H9 (cell line): Measurements from ENCODE around the gene RASGEF1C. TPM values are rescaled to one million over a fixed set of nuclear protein-coding genes. Genes with fewer than 3 reads are reported as not detected.

Experiments used
- DNase-seq: peaks from one replicate; pipeline ENCODE4 v3.0.0-alpha.2; 2017
- H2AFZ ChIP-seq: one replicate; pipeline ENCODE4 v1.6.1; 2013; ENCODE audit warnings: mild to moderate bottlenecking, low read length, control low read depth, moderate library complexity
- H2AK5ac ChIP-seq: 2 replicates; pipeline ENCODE4 v1.6.1; 2013; ENCODE audit warnings: low read length, control low read depth, mixed read lengths; ENCODE audit not compliant: insufficient read length
- H2BK120ac ChIP-seq: one replicate; pipeline ENCODE4 v1.6.1; 2013; ENCODE audit warnings: low read depth, mild to moderate bottlenecking, low read length, control low read depth, inconsistent platforms; ENCODE audit not compliant: poor library complexity, severe bottlenecking
- H2BK12ac ChIP-seq: 2 replicates; pipeline ENCODE4 v1.6.1; 2013; ENCODE audit warnings: low read length, control low read depth, mixed read lengths, low read depth; ENCODE audit not compliant: insufficient read length
- H2BK15ac ChIP-seq: 2 replicates; pipeline ENCODE4 v1.6.1; 2013; ENCODE audit warnings: low read depth, low read length, control low read depth
- H2BK20ac ChIP-seq: one replicate; pipeline ENCODE4 v1.6.1; 2013; ENCODE audit warnings: low read depth, mild to moderate bottlenecking, low read length, control low read depth, inconsistent platforms; ENCODE audit not compliant: poor library complexity, severe bottlenecking
- H2BK5ac ChIP-seq: 2 replicates; pipeline ENCODE4 v1.6.1; 2013; ENCODE audit warnings: low read length, control low read depth, mixed read lengths; ENCODE audit not compliant: insufficient read length
- H3K14ac ChIP-seq: 2 replicates; pipeline ENCODE4 v1.6.1; 2013; ENCODE audit warnings: low read length, control low read depth; ENCODE audit not compliant: insufficient read depth
- H3K18ac ChIP-seq: 2 replicates; pipeline ENCODE4 v1.6.1; 2013; ENCODE audit warnings: low read depth, mild to moderate bottlenecking, mixed read lengths, low read length, control low read depth; ENCODE audit not compliant: insufficient read length
- H3K23ac ChIP-seq: 2 replicates; pipeline ENCODE4 v1.6.1; 2013; ENCODE audit warnings: low read length, control low read depth, mixed read lengths, low read depth; ENCODE audit not compliant: insufficient read length
- H3K23me2 ChIP-seq: 2 replicates; pipeline ENCODE4 v1.6.1; 2013; ENCODE audit warnings: low read depth, mild to moderate bottlenecking, mixed read lengths, low read length, control low read depth; ENCODE audit not compliant: insufficient read length, poor library complexity, severe bottlenecking
- H3K27ac ChIP-seq: 2 replicates; pipeline ENCODE4 v1.5.1; 2013; ENCODE audit warnings: low read length, control low read depth, mixed read lengths, low read depth; ENCODE audit not compliant: insufficient read length
- H3K27me3 ChIP-seq: 2 replicates; pipeline ENCODE4 v1.6.1; 2013; ENCODE audit warnings: low read length, control low read depth, inconsistent platforms; ENCODE audit not compliant: insufficient read depth
- H3K4ac ChIP-seq: 2 replicates; pipeline ENCODE4 v1.6.1; 2013; ENCODE audit warnings: low read depth, mild to moderate bottlenecking, control low read depth, inconsistent platforms, low read length, moderate library complexity
- H3K4me1 ChIP-seq: 2 replicates; pipeline ENCODE4 v1.6.1; 2013; ENCODE audit warnings: low read length, control low read depth, inconsistent platforms; ENCODE audit not compliant: insufficient read depth
- H3K4me2 ChIP-seq: 2 replicates; pipeline ENCODE4 v1.6.1; 2013; ENCODE audit warnings: low read length, control low read depth, mixed read lengths; ENCODE audit not compliant: insufficient read length, insufficient read depth
- H3K56ac ChIP-seq: 2 replicates; pipeline ENCODE4 v1.6.1; 2013; ENCODE audit warnings: low read depth, mild to moderate bottlenecking, mixed read lengths, low read length, control low read depth; ENCODE audit not compliant: insufficient read length
- H3K79me1 ChIP-seq: 2 replicates; pipeline ENCODE4 v1.6.1; 2013; ENCODE audit warnings: low read depth, mild to moderate bottlenecking, moderate library complexity, low read length, control low read depth, inconsistent platforms; ENCODE audit not compliant: insufficient read depth, poor library complexity, severe bottlenecking
- H3K79me2 ChIP-seq: 2 replicates; pipeline ENCODE4 v1.6.1; 2013; ENCODE audit warnings: low read length, control low read depth, inconsistent platforms; ENCODE audit not compliant: insufficient read depth
- H3K9ac ChIP-seq: 2 replicates; pipeline ENCODE4 v1.6.1; 2013; ENCODE audit warnings: low read length, control low read depth, mixed read lengths; ENCODE audit not compliant: insufficient read length; ENCODE audit errors: extremely low read depth
- H3K9me3 ChIP-seq: one replicate; pipeline ENCODE4 v1.6.1; 2013; ENCODE audit warnings: low read depth, low read length, inconsistent platforms; ENCODE audit not compliant: control insufficient read depth
- H3T11ph ChIP-seq: one replicate; pipeline ENCODE4 v1.6.1; 2013; ENCODE audit warnings: mild to moderate bottlenecking, low read length, control low read depth, inconsistent platforms
- H4K20me1 ChIP-seq: one replicate; pipeline ENCODE4 v1.6.1; 2013; ENCODE audit not compliant: control insufficient read depth, insufficient read length, insufficient read depth
- H4K5ac ChIP-seq: 2 replicates; pipeline ENCODE4 v1.6.1; 2013; ENCODE audit warnings: low read depth, mild to moderate bottlenecking, mixed read lengths, low read length, control low read depth; ENCODE audit not compliant: insufficient read length
- H4K8ac ChIP-seq: replicated peaks from 2 replicates; pipeline ENCODE4 v1.6.1; 2013; ENCODE audit warnings: low read length, control low read depth, mixed read lengths, low read depth; ENCODE audit not compliant: insufficient read length
- H4K91ac ChIP-seq: 2 replicates; pipeline ENCODE4 v1.6.1; 2013; ENCODE audit warnings: low read depth, mild to moderate bottlenecking, moderate library complexity, mixed read lengths, low read length, control low read depth; ENCODE audit not compliant: insufficient read length
- H3K27ac Mint-ChIP-seq, 3 experiments: 2 replicates in 2 of 3; 3 replicates in 1 of 3; pipeline ENCODE4 v1.8.0; 2020 to 2021; ENCODE audit warnings: mixed read lengths in 3 of 3, mild to moderate bottlenecking in 1 of 3, moderate library complexity in 1 of 3
- H3K27me3 Mint-ChIP-seq: 2 replicates; pipeline ENCODE4 v1.8.0; 2021; ENCODE audit warnings: low read depth, mild to moderate bottlenecking, moderate library complexity, mixed read lengths
- H3K36me3 Mint-ChIP-seq, 3 experiments: 2 replicates in 2 of 3; 3 replicates in 1 of 3; pipeline ENCODE4 v1.8.0; 2020 to 2021; ENCODE audit warnings: low read depth in 3 of 3, mixed read lengths in 3 of 3; ENCODE audit not compliant: insufficient read depth in 1 of 3
- H3K4me1 Mint-ChIP-seq, 2 experiments: 2 replicates each; pipeline ENCODE4 v1.8.0; 2020; ENCODE audit warnings: mixed read lengths in 2 of 2
- H3K4me3 Mint-ChIP-seq, 2 experiments: 2 replicates in 1 of 2; 3 replicates in 1 of 2; pipeline ENCODE4 v1.8.0; 2020 to 2021; ENCODE audit warnings: mild to moderate bottlenecking in 2 of 2, mixed read lengths in 2 of 2, moderate library complexity in 1 of 2
- H3K9me3 Mint-ChIP-seq, 2 experiments: 2 replicates in 1 of 2; 3 replicates in 1 of 2; pipeline ENCODE4 v1.8.0; 2020; ENCODE audit warnings: mild to moderate bottlenecking in 2 of 2, mixed read lengths in 2 of 2, moderate library complexity in 1 of 2
- CTCF ChIP-seq: fragments of 200-600 bp; sonication (generic); conservative IDR thresholded peaks from 3 replicates; pipeline ENCODE4 v1.8.0; 2021; ENCODE audit warnings: antibody characterized with exemption, mild to moderate bottlenecking
- WGBS: extraction: QIAGEN DNeasy Blood & Tissue Kit; methylation state at CpG from one replicate; pipeline ENCODE4 v1.1.7; 2013; ENCODE audit warnings: missing lambda C conversion rate, low lambda C conversion rate, mixed read lengths; ENCODE audit not compliant: insufficient read length; ENCODE audit errors: extremely low coverage; 5-methylcytosine and 5-hydroxymethylcytosine counted together
- total RNA-seq: library from RNA; stranded (reverse); gene quantifications from 2 replicates; pipeline ENCODE4 v1.2.1, GENCODE V29; 2021

The RASGEF1C gene
- total RNA-seq, 1 experiment from 2014 or later: 0.83 TPM

GRCh38 chr5:180166176-180166575 is 42.8 kb downstream of the RASGEF1C start:
- Histone ChIP-seq H4K20me1 (no peaks in the 10 kb centered on the region), H2BK5ac (no peak overlapping the region), H3K18ac (no peak overlapping the region), H3K9me3 (no peaks in the 10 kb centered on the region), H3T11ph (no peak overlapping the region), H3K56ac (no peak overlapping the region), H2BK120ac (no peak overlapping the region), H3K79me2 (no peaks in the 10 kb centered on the region), H4K5ac (no peak overlapping the region), H3K4me2 (no peak overlapping the region), H3K27ac (no peak overlapping the region), H3K4me1 (no peaks in the 10 kb centered on the region; the same call in 1 of the 2 replicates), H3K4ac (no peak overlapping the region), H3K23me2 (no peaks in the 10 kb centered on the region), H2AK5ac (no peak overlapping the region), H2AFZ (no peak overlapping the region), H3K9ac (no peak overlapping the region), H3K79me1 (no peaks in the 10 kb centered on the region), H3K27me3 (no peaks in the 10 kb centered on the region), H3K23ac (no peak overlapping the region), H3K14ac (no peak overlapping the region), H2BK12ac (no peak overlapping the region), H2BK20ac (no peak overlapping the region), H4K8ac (no peak overlapping the region), H4K91ac (no peak overlapping the region), H2BK15ac (no peak overlapping the region)
- H3K27me3 Mint-ChIP-seq: no peaks in the 10 kb centered on the region
- no peak for DNase-seq
- H3K4me1 Mint-ChIP-seq: peaks cover 11 to 24% of the 10 kb centered on the region in 2 experiments
- no peaks in the 10 kb centered on the region; a peak in 1 of 5 replicates for H3K9me3 Mint-ChIP-seq
- no peak overlapping the region for H3K4me3 Mint-ChIP-seq
- no CpG with 5 or more reads among the region's 2 CpGs for WGBS
- no peak overlapping the region for H3K27ac Mint-ChIP-seq
- TF ChIP-seq CTCF: no peak
- no peaks in the 10 kb centered on the region; a peak in 1 of 7 replicates for H3K36me3 Mint-ChIP-seq
